ENCODE results near the gene GIPC3.

GIPC3 gene

DNA sequence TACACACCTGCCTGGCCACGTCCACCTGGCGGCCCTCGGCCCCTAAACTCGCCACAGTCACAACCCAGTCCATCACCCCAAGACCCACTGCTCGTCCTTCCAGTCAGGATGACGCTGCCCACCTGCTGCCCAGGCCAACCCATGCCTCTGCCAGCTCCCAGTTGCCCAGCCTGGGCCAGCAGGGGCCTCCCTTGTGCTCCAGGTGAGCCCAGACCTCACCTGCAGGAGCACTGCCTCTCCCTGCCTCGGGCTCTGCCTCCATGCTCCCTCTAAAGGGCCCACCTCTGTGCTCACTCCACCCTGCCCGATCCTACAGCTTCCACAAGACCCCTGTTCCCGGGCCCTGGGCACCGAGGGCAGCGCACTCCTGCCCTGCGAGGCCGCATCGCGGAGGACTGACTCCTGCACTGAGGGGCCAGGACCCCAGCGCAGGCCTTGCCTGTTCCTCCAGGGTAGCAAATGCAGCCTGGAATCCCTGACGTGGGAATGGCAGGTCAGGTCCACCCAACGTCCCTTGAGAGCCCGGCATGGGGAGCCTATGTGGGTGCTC lies 49.3 kb downstream of the GIPC3 start:
- Histone ChIP-seq H3K27ac (no peak overlapping the region), H4K20me1 (0 out of 2 replicates have a peak, but pooled peaks cover 15% of the 10 kb centered on the region), H3K4me2 (no peak overlapping the region), H3K9me3 (no peaks in the 10 kb centered on the region), H3K4me3 (no peak overlapping the region), H3K36me3 (peaks cover 73% of the 10 kb centered on the region), H3K27me3 (no peaks in the 10 kb centered on the region), H3K9ac (no peak overlapping the region), H3K4me1 (peaks cover 20% of the 10 kb centered on the region; the same call in 1 of the 2 replicates)
- TF ChIP-seq Cebpa-rat (IDR thresholded peaks at IDR 0.05) = no peak

DNA sequence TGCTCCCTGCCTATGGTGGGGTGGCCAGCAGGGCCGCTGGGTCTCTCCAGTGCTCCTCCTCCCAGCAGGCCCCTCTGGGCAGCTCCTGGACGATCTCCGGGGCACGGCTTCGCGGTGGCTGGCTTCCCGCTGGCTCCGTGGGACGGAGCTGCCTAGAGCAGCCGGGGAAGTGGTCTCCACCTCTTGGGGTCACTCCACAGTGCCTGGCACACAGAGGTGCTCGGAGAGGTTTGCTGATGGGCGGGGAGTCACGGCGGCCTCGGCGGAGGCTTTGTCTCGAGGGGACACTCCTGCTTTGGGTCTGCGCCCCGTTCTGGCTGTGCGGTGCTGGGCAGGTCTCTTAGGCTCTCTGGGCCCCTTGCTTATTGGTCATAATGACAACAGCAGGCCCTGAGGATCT lies 51.2 kb downstream of the GIPC3 start:
- H4K20me1 ChIP-seq = 0 out of 2 replicates have a peak, but pooled peaks cover 8% of the 10 kb centered on the region
- no peaks in the 10 kb centered on the region for H3K9me3 ChIP-seq
- H3K36me3 ChIP-seq = peaks cover 75% of the 10 kb centered on the region
- no peaks in the 10 kb centered on the region for H3K27me3 ChIP-seq
- no peak overlapping the region for H3K27ac ChIP-seq
- no peak overlapping the region for H3K4me2 ChIP-seq
- no peak overlapping the region for H3K4me3 ChIP-seq
- no peak overlapping the region for H3K9ac ChIP-seq
- no peak for TF ChIP-seq Cebpa-rat (IDR thresholded peaks at IDR 0.05)
- peaks cover 10% of the 10 kb centered on the region; the same call in 1 of the 2 replicates for H3K4me1 ChIP-seq

DNA sequence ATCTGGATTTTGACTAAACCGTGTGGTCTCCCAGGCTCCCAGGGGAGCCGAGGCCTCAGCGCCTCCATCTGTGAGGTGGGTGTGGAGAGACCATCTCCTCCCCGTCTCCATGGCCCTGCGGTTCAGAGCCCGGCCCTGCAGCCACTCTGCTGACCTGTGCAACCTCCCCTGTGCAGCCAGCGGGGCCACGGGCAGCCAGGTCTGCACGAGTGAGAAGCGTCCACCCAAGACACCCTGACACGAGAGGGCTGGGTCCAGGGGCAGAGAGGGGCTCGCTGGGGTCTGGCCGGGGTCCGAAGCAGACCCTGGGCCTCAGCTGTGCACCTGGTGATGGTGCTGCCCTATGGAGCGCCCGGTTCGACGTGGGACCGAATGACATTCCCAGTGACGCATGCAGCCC lies 51.7 kb downstream of the GIPC3 start:
- Histone ChIP-seq H3K4me1 (peaks cover 14% of the 10 kb centered on the region; the same call in 1 of the 2 replicates), H3K9ac (no peak overlapping the region)

DNA sequence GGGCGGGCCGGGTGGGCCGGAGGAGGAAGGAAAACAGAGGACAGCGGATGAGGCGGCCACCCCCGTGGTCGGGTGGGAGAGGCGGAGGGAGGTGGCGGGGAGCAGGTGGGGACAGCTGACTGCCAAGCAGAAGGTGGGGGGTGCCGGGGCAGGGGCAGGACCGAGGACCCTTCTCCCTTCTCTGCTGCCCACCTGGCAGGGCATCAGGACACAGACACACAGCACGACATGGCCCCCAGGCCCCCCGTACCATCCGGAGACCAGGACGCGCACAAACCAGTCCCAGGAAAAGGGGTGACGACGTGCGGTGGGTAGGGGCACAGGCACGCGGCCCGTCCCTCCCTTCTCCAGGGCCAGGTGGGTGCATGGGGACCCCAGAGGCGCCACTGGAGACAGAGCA lies 52.3 kb downstream of the GIPC3 start:
- Histone ChIP-seq H3K27me3 (no peaks in the 10 kb centered on the region), H3K4me1 (peaks cover 20% of the 10 kb centered on the region; the same call in 1 of the 2 replicates), H3K9ac (no peak overlapping the region), H3K4me2 (no peak overlapping the region), H3K4me3 (no peak overlapping the region), H3K9me3 (no peaks in the 10 kb centered on the region), H4K20me1 (no peaks in the 10 kb centered on the region), H3K36me3 (peaks cover 75% of the 10 kb centered on the region), H3K27ac (no peak overlapping the region)
- TF ChIP-seq Cebpa-rat (IDR thresholded peaks at IDR 0.05) = no peak

More for the DNA sequence above, 51.7 kb downstream of the GIPC3 start:
- Histone ChIP-seq H3K36me3 (peaks cover 75% of the 10 kb centered on the region), H3K4me3 (no peak overlapping the region), H3K27me3 (no peaks in the 10 kb centered on the region), H3K9me3 (no peaks in the 10 kb centered on the region), H3K27ac (no peak overlapping the region), H3K4me2 (no peak overlapping the region), H4K20me1 (0 out of 2 replicates have a peak, but pooled peaks cover 4% of the 10 kb centered on the region)
- TF ChIP-seq Cebpa-rat (IDR thresholded peaks at IDR 0.05) = no peak

DNA sequence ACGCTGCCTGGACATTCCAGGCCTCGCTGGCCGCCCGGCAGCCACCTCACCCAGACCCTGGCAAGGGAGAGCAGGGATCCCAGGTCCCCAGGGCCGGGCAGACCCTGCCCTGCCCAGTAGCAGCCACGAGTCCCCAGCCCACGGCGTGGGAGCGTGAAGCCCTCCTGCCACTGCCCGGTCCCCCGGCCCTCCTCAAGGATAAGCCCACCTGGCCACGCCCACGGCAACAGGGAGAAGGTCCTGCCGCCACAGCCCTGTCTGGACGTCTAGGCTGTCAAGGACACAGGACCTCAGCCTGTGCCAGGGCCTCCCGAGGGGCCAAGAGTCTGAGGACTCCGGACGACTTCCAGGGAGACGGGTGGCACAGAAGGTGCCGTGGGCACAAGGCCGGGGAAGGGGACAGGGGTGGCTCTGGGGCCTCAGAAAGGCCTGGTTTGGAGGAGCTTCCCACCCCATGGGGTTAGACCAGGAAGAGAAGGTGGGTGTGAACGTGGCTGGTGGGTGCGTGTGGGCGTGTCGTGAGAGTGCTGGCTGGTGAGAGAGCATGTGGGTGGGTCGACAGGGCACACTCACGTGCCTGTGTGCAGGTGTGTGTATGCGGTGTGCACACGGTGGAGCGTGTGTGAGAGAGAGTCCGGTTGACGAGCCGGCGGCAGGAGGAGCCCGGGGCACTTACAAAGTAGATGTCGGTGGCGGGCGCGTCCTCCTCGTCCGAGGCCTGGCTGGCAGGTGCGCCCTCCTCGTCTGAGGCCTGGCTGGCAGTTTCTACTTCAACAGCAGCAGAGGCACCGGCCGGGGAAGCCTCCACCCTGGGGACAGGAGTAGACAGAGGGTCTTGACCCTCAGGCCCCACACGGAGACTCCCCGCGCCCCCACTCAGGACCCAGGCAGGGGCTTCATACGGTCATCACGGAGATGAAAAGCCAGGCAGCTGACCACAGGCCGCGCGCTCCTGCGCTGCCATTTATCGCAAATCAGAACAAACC lies 53.2 kb downstream of the GIPC3 start:
- Histone ChIP-seq H3K9me3 (no peaks in the 10 kb centered on the region), H3K4me2 (no peak overlapping the region), H3K4me3 (no peak overlapping the region), H3K9ac (no peak overlapping the region), H3K27ac (no peak overlapping the region), H3K4me1 (peaks cover 21% of the 10 kb centered on the region; the same call in 1 of the 2 replicates), H3K36me3 (peaks cover 73% of the 10 kb centered on the region), H4K20me1 (no peaks in the 10 kb centered on the region), H3K27me3 (no peaks in the 10 kb centered on the region)
- no peak for TF ChIP-seq Cebpa-rat (IDR thresholded peaks at IDR 0.05)

DNA sequence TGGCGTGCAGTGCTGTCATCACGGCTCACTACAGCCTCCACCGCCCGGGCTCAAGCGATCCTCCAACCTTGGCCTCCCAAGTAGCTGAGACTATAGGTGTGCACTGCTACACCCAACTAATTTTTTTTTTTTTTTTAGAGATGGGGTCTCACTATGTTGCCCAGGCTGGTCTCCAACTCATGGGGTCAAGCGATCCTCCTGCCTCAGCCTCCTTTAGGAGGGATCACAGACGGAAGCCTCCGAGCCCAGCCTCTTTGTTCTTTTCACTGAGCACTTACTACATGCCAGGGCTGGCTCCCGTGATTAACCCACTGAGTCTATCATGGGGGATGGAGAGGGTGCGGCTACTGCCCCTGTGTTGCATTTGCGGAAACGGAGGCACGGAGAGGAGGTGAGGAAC lies 54.2 kb downstream of the GIPC3 start:
- H3K27ac ChIP-seq = no peak overlapping the region
- H3K9ac ChIP-seq = no peak overlapping the region
- H3K36me3 ChIP-seq = peaks cover 77% of the 10 kb centered on the region
- H3K27me3 ChIP-seq = no peaks in the 10 kb centered on the region
- no peak for TF ChIP-seq Cebpa-rat (IDR thresholded peaks at IDR 0.05)
- no peak overlapping the region for H3K4me3 ChIP-seq
- peaks cover 21% of the 10 kb centered on the region; the same call in 1 of the 2 replicates for H3K4me1 ChIP-seq
- no peak overlapping the region for H3K4me2 ChIP-seq
- no peaks in the 10 kb centered on the region for H4K20me1 ChIP-seq
- H3K9me3 ChIP-seq = no peaks in the 10 kb centered on the region

DNA sequence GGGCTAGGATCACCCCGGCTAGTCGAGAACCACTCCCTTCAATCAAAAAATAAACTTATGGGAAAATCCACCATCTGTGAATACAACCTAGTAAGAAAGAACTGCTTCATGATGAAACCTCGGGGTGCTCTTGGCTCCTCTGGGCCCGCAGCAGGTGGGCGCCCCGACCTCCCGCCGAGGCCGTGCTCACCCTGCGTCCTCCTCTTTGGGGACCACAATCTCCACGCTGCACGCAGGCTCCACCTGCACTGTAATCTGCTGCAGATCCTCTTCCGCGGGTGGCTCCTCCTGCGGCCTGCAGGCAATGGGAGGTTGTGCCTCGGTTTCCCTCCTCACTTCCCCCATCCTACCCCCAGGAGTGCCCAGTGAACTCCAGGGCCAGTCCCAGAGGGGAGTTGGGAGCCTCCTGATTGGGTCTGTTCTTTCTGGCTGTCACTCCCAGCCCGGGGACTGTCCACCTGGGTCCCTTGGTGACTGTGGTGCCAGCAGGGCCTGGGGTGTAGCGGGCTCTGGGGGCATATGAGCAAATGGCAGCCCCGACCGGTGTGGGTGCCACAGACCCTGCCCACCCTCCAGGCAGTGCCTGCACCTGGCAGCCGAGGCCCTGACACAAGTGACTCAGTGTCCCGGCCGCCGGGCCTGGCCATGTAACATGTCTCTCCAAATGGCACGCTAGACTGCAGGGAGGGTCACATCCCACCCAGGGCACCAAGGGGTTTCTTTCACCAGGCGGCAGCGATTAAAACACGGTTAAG lies 56.4 kb downstream of the GIPC3 start:
- peaks cover 18% of the 10 kb centered on the region; the same call in 1 of the 2 replicates for H3K4me1 ChIP-seq
- no peak for TF ChIP-seq Cebpa-rat (IDR thresholded peaks at IDR 0.05)
- no peak overlapping the region for H3K4me3 ChIP-seq
- H3K4me2 ChIP-seq = 0 out of 2 replicates have a peak overlapping the region, but pooled peaks have one; percentile 9
- no peaks in the 10 kb centered on the region for H3K9me3 ChIP-seq
- no peaks in the 10 kb centered on the region for H3K27me3 ChIP-seq
- no peak overlapping the region for H3K27ac ChIP-seq
- H3K9ac ChIP-seq = no peak overlapping the region
- H3K36me3 ChIP-seq = peaks cover 90% of the 10 kb centered on the region
- H4K20me1 ChIP-seq = no peaks in the 10 kb centered on the region; the same call in 1 of the 2 replicates

DNA sequence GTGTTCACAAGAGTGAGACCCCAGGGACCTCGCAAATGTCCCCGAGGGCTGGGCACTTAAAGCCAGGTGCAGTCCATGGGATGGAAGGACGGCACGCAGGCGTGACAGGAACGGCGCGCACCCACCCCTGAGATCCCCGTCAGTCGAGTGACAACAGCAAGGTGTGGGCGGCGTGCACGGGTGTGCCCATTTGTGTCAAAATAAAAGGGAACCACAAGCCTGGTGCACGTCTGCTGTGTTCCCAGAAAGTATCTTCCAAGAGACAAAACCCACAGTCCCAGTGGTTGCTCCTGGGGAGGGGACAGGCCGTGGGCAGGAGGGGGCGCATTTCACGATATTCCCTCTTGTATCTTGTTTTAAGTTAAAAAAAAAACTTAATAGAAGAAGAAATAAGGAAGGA lies 57.0 kb downstream of the GIPC3 start:
- TF ChIP-seq Cebpa-rat (IDR thresholded peaks at IDR 0.05) = no peak
- H4K20me1 ChIP-seq = no peaks in the 10 kb centered on the region; the same call in 1 of the 2 replicates
- peaks cover 88% of the 10 kb centered on the region for H3K36me3 ChIP-seq

More for the DNA sequence above, 57.0 kb downstream of the GIPC3 start:
- Histone ChIP-seq H3K4me2 (0 out of 2 replicates have a peak overlapping the region, but pooled peaks have one; percentile 9), H3K27me3 (no peaks in the 10 kb centered on the region), H3K4me1 (0 out of 2 replicates have a peak, but pooled peaks cover 12% of the 10 kb centered on the region), H3K27ac (no peak overlapping the region), H3K4me3 (no peak overlapping the region), H3K9ac (no peak overlapping the region), H3K9me3 (no peaks in the 10 kb centered on the region)

Measured in BLaER1 (cell line).